HepG2 (cell line): Measurements from ENCODE around the gene DNAJB11. TPM values are rescaled to one million over a fixed set of nuclear protein-coding genes. Genes with fewer than 3 reads are reported as not detected.

Source experiments
- ATAC-seq: fragments of 200-7000 bp; cut with Tn5 transposase; 3 replicates; pipeline ENCODE4 v1.9.1; 2020; ENCODE audit warnings: mild to moderate bottlenecking, moderate library complexity
- BruUV-seq: library from RNA; stranded (reverse); fragments of 400-500 nt; replicated peaks from 2 replicates; lab custom pipeline; 2021; lab: Mats Ljungman, UMichigan
- CTCF ChIA-PET: fragments of 300-600 bp; formaldehyde crosslinking; extraction: SDS; loops from one replicate; lab custom pipeline; 2021; ENCODE audit warnings: low total read pairs, inconsistent platforms, low intra/inter-chr PET ratio; lab: Yijun Ruan, JAX
- POLR2A ChIA-PET: fragments of 350-600 bp; sonication (Branson Sonifier 250); formaldehyde crosslinking; loops from one replicate; lab custom pipeline; 2020; ENCODE audit warnings: antibody characterized with exemption, inconsistent platforms; lab: Yijun Ruan, JAX
- DNase-seq: peaks from one replicate; pipeline ENCODE4 v3.0.0-alpha.2; 2015; ENCODE audit warnings: low spot score
- FAIRE-seq: peaks from 3 replicates; lab custom pipeline; 2011; peaks lifted over from hg19 to GRCh38; lab: Jason Lieb, UNC
- H2AFZ ChIP-seq: one replicate; pipeline ENCODE4 v1.6.1; 2011; ENCODE audit warnings: low read length, inconsistent platforms
- H3K27ac ChIP-seq: fragments of 300-600 bp; 3 replicates; pipeline ENCODE4 v1.8.0; 2011; ENCODE audit warnings: mixed run types, mild to moderate bottlenecking, mixed read lengths, low read length, inconsistent platforms; ENCODE audit not compliant: insufficient read depth; ENCODE audit errors: extremely low read length
- H3K27me3 ChIP-seq, 2 experiments: fragments of 200-600 bp in 1 of 2; 2 replicates in 1 of 2; 3 replicates in 1 of 2; pipeline versions ENCODE4 v1.6.0 to v1.8.0; 2011; ENCODE audit warnings: low read length in 2 of 2, mild to moderate bottlenecking in 2 of 2, moderate library complexity in 2 of 2, inconsistent platforms in 1 of 2; ENCODE audit not compliant: insufficient read depth in 2 of 2, control insufficient read depth in 1 of 2
- H3K36me3 ChIP-seq, 2 experiments: fragments of 200-600 bp in 1 of 2; replicated peaks in 1 of 2; 2 replicates in 1 of 2; 3 replicates in 1 of 2; pipeline versions ENCODE4 v1.5.1 to v1.8.0; 2011; ENCODE audit warnings: low read length in 2 of 2, inconsistent platforms in 1 of 2; ENCODE audit not compliant: insufficient read depth in 2 of 2, control insufficient read depth in 1 of 2
- H3K4me1 ChIP-seq: 2 replicates; pipeline ENCODE4 v1.5.1; 2012; ENCODE audit warnings: low read length, inconsistent platforms; ENCODE audit not compliant: insufficient read depth
- H3K4me2 ChIP-seq: 2 replicates; pipeline ENCODE4 v1.6.0; 2011; ENCODE audit warnings: low read depth, low read length, inconsistent platforms
- H3K4me3 ChIP-seq, 3 experiments: fragments of 200-600 bp in 1 of 3; sonication (generic), shearing (Covaris generic) in 1 of 3; replicated peaks in 1 of 3; 2 replicates each; pipeline ENCODE4 v1.5.1; 2011 to 2016; ENCODE audit warnings: low read length in 3 of 3, inconsistent platforms in 2 of 3, low read depth in 2 of 3, mild to moderate bottlenecking in 2 of 3, control low read depth in 1 of 3, mixed read lengths in 1 of 3; ENCODE audit not compliant: insufficient read depth in 1 of 3
- H3K79me2 ChIP-seq: one replicate; pipeline ENCODE4 v1.6.1; 2011; ENCODE audit warnings: low read length, inconsistent platforms; ENCODE audit not compliant: insufficient read depth
- H3K9ac ChIP-seq: 2 replicates; pipeline ENCODE4 v1.6.0; 2011; ENCODE audit warnings: mild to moderate bottlenecking, low read depth, low read length, inconsistent platforms; ENCODE audit not compliant: insufficient read depth
- H3K9me3 ChIP-seq: 2 replicates; pipeline ENCODE4 v1.5.1; 2012; ENCODE audit warnings: mild to moderate bottlenecking, low read length
- H4K20me1 ChIP-seq: 2 replicates; pipeline ENCODE4 v1.6.0; 2011; ENCODE audit warnings: inconsistent platforms, mild to moderate bottlenecking, low read length, moderate library complexity; ENCODE audit not compliant: insufficient read depth
- CCDC6 ChIP-seq: sonication (generic); formaldehyde crosslinking; IDR thresholded peaks from 2 replicates; pipeline ENCODE4 v1.8.1; 2022; ENCODE audit warnings: mild to moderate bottlenecking, missing genetic modification reagents, moderate library complexity
- CREB1 ChIP-seq, 2 experiments: fragments of 450-650 bp in 1 of 2; IDR thresholded peaks; 2 replicates each; pipeline ENCODE4 v1.6.1; 2016 to 2017; ENCODE audit warnings: control low read depth in 1 of 2, mild to moderate bottlenecking in 1 of 2, missing compliant biosample characterization in 1 of 2, missing genetic modification characterization in 1 of 2
- DNMT1 ChIP-seq: sonication (generic); formaldehyde crosslinking; IDR thresholded peaks from 2 replicates; pipeline ENCODE4 v1.5.1; 2020; ENCODE audit warnings: mild to moderate bottlenecking, missing genetic modification reagents
- IKZF4 ChIP-seq: sonication (generic); formaldehyde crosslinking; IDR thresholded peaks from 2 replicates; pipeline ENCODE4 v1.5.1; 2020; ENCODE audit warnings: borderline replicate concordance, mild to moderate bottlenecking, low read depth, missing genetic modification reagents; ENCODE audit errors: not compliant biosample characterization
- RORA ChIP-seq: sonication (generic); formaldehyde crosslinking; IDR thresholded peaks from 2 replicates; pipeline ENCODE4 v1.5.0; 2020; ENCODE audit warnings: mild to moderate bottlenecking, missing genetic modification reagents, moderate library complexity
- SALL1 ChIP-seq: sonication (generic); formaldehyde crosslinking; IDR thresholded peaks from 2 replicates; pipeline ENCODE4 v1.8.0; 2022; ENCODE audit warnings: mild to moderate bottlenecking, missing genetic modification reagents
- SNAI1 ChIP-seq: sonication (generic); formaldehyde crosslinking; IDR thresholded peaks from 2 replicates; pipeline ENCODE4 v1.5.0; 2020; ENCODE audit warnings: mild to moderate bottlenecking, missing genetic modification reagents, borderline replicate concordance
- TCF12 ChIP-seq, 2 experiments: fragments of 450-650 bp in 1 of 2; sonication (generic) in 1 of 2; formaldehyde crosslinking in 1 of 2; IDR thresholded peaks; 2 replicates each; pipeline versions ENCODE4 v1.6.1 to v1.8.0; 2017 to 2022; ENCODE audit warnings: antibody characterized with exemption in 1 of 2, mild to moderate bottlenecking in 1 of 2, missing genetic modification reagents in 1 of 2, moderate library complexity in 1 of 2
- ZFX ChIP-seq: sonication (generic); formaldehyde crosslinking; IDR thresholded peaks from 2 replicates; pipeline ENCODE4 v1.4.0; 2020; ENCODE audit warnings: mild to moderate bottlenecking, low read depth, missing genetic modification reagents, moderate library complexity
- ZNF260 ChIP-seq: sonication (generic); formaldehyde crosslinking; IDR thresholded peaks from 2 replicates; pipeline ENCODE4 v1.4.0; 2020; ENCODE audit warnings: missing genetic modification reagents, low read depth, mild to moderate bottlenecking, borderline replicate concordance
- ZNF335 ChIP-seq: sonication (generic); formaldehyde crosslinking; IDR thresholded peaks from 2 replicates; pipeline ENCODE4 v1.4.0; 2020; ENCODE audit warnings: missing genetic modification reagents
- ZNF430 ChIP-seq: sonication (generic); formaldehyde crosslinking; IDR thresholded peaks from 2 replicates; pipeline ENCODE4 v1.9.0; 2021; ENCODE audit warnings: mild to moderate bottlenecking, missing genetic modification reagents
- ZNF660 ChIP-seq: sonication (generic); formaldehyde crosslinking; IDR thresholded peaks from 2 replicates; pipeline ENCODE4 v1.5.1; 2020; ENCODE audit warnings: mild to moderate bottlenecking, low read depth, missing genetic modification reagents, borderline replicate concordance
- ZNF709 ChIP-seq: sonication (generic); formaldehyde crosslinking; IDR thresholded peaks from 2 replicates; pipeline ENCODE4 v1.5.0; 2020; ENCODE audit warnings: mild to moderate bottlenecking, missing genetic modification reagents
- ZNF878 ChIP-seq: sonication (generic); formaldehyde crosslinking; IDR thresholded peaks from 2 replicates; pipeline ENCODE4 v1.8.1; 2023; ENCODE audit warnings: mild to moderate bottlenecking, missing genetic modification reagents, moderate library complexity
- WGBS: methylation state at CpG from one replicate; pipeline ENCODE4 v1.1.6; 2017; ENCODE audit warnings: low lambda C conversion rate; 5-methylcytosine and 5-hydroxymethylcytosine counted together
- in situ Hi-C: cut with HindIII; loops from 2 replicates; pipeline ENCODE4 v1.10.0; 2017; ENCODE audit warnings: low pct_unique_long_range_greater_than_20kb; ENCODE audit not compliant: extremely low pct_ligation_motif_present
- intact Hi-C: fragments of 100-400 bp; cut with micrococcal nuclease; formaldehyde crosslinking; loops from one replicate; pipeline ENCODE4 v1.10.0; 2022; ENCODE audit not compliant: unreplicated experiment
- polyA plus RNA-seq, 8 experiments: library from polyadenylated mRNA; depleted of rRNA in 3 of 8; stranded (reverse) in 7 of 8; unstranded in 1 of 8; fragments of >200 nt; fragmentation: Illumina TruSeq in 4 of 8; extraction: Trizol in 4 of 8; gene quantifications; 2 replicates each; pipeline versions ENCODE4 v1.2.1 to v1.2.3, GENCODE V29; 2011 to 2016; ENCODE audit warnings: low read depth in 4 of 8, missing spikeins in 1 of 8, mixed read lengths in 1 of 8; ENCODE audit not compliant: insufficient read depth in 1 of 8
- total RNA-seq, 5 experiments: library from RNA; depleted of rRNA; stranded (reverse); fragments of >200 nt; fragmentation: Illumina TruSeq; extraction: Trizol; gene quantifications; 2 replicates each; pipeline ENCODE4 v1.2.3, GENCODE V29; 2016; ENCODE audit warnings: low read depth in 1 of 5
- TF ChIP-seq, protein P1 (sequence below): sonication (generic); formaldehyde crosslinking; IDR thresholded peaks from 2 replicates; pipeline ENCODE4 v1.5.0; 2020; ENCODE audit warnings: mild to moderate bottlenecking, missing genetic modification reagents, moderate library complexity
- TF ChIP-seq, protein P2 (sequence below): sonication (generic); formaldehyde crosslinking; IDR thresholded peaks from 2 replicates; pipeline ENCODE4 v1.4.0; 2020; ENCODE audit warnings: missing genetic modification reagents

The DNAJB11 gene
- total and polyA plus RNA-seq, 2 of the 13 experiments (the other 11 are each of a cell fraction or from before 2014, with no cell fraction given): 41.0 to 132 TPM

GRCh38 chr3:186598794-186599141 lies 28.2 kb downstream of the DNAJB11 start:
- peak overlapping the region; percentile 77 for H3K9ac ChIP-seq
- no peak overlapping the region for H2AFZ ChIP-seq
- in situ Hi-C loops (no loop called here), intact Hi-C loops (loop anchor here (1.0 to 2.0 kb wide), 2 partner anchors 8 to 14 kb away; partner anchors contain the start of gene AHSG)
- peaks cover 96% of the 10 kb centered on the region for H3K4me1 ChIP-seq
- FAIRE-seq: no peak
- CTCF ChIA-PET: no interaction called here
- POLR2A ChIA-PET: interaction anchor here (0.8 to 27.1 kb wide), 7 partner anchors 5 to 626 kb away, joined by 3 to 854 read pairs (median 10); partner anchors contain the start of genes AHSG, DNAJB11, EIF4A2 and TBCCD1
- H3K27me3 ChIP-seq: no peaks in the 10 kb centered on the region
- DNase-seq: no peak
- H3K36me3 ChIP-seq: no peaks in the 10 kb centered on the region
- H3K9me3 ChIP-seq: no peaks in the 10 kb centered on the region
- H3K27ac ChIP-seq: peak overlapping the region; percentile 95
- BruUV-seq: TSS peak; percentile 92
- no peak for ATAC-seq
- peak overlapping the region in 2 of 3 experiments; percentile 11 to 63; a peak in 4 of 6 replicates for H3K4me3 ChIP-seq
- H3K4me2 ChIP-seq: peak overlapping the region; percentile 88
- no peaks in the 10 kb centered on the region for H4K20me1 ChIP-seq
- H3K79me2 ChIP-seq: peaks cover 4% of the 10 kb centered on the region
- 2% methylated on average over 4 of the region's 4 CpGs for WGBS
- no peak for TF ChIP-seq IKZF4 (CRISPR knock-in tag)
- TF ChIP-seq DNMT1: 0 out of 2 replicates have a peak, but pooled peaks have one; percentile 43
- TF ChIP-seq ZNF335: 0 out of 2 replicates have a peak, but pooled peaks have one; percentile 29
- no peak for TF ChIP-seq ZNF260 (CRISPR knock-in tag)
- TF ChIP-seq, protein P1, sequence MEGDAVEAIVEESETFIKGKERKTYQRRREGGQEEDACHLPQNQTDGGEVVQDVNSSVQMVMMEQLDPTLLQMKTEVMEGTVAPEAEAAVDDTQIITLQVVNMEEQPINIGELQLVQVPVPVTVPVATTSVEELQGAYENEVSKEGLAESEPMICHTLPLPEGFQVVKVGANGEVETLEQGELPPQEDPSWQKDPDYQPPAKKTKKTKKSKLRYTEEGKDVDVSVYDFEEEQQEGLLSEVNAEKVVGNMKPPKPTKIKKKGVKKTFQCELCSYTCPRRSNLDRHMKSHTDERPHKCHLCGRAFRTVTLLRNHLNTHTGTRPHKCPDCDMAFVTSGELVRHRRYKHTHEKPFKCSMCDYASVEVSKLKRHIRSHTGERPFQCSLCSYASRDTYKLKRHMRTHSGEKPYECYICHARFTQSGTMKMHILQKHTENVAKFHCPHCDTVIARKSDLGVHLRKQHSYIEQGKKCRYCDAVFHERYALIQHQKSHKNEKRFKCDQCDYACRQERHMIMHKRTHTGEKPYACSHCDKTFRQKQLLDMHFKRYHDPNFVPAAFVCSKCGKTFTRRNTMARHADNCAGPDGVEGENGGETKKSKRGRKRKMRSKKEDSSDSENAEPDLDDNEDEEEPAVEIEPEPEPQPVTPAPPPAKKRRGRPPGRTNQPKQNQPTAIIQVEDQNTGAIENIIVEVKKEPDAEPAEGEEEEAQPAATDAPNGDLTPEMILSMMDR: peak; percentile 59
- no peak for TF ChIP-seq CREB1 (IDR thresholded peaks at IDR 0.05)
- TF ChIP-seq CREB1 (CRISPR knock-in tag; IDR thresholded peaks at IDR 0.05): no peak
- 0 out of 2 replicates have a peak, but pooled peaks have one; percentile 10 for TF ChIP-seq ZNF709 (CRISPR knock-in tag)
- no peak for TF ChIP-seq RORA
- TF ChIP-seq CCDC6 (CRISPR knock-in tag): no peak
- 0 out of 2 replicates have a peak, but pooled peaks have one; percentile 28 for TF ChIP-seq SNAI1 (CRISPR knock-in tag)
- TF ChIP-seq ZNF660 (CRISPR knock-in tag): no peak
- peak; percentile 29 for TF ChIP-seq ZFX
- no peak for TF ChIP-seq ZNF430 (CRISPR knock-in tag)
- 0 out of 2 replicates have a peak, but pooled peaks have one; percentile 4 for TF ChIP-seq ZNF878 (CRISPR knock-in tag)
- no peak for TF ChIP-seq TCF12 (IDR thresholded peaks at IDR 0.05)
- TF ChIP-seq TCF12 (CRISPR knock-in tag; IDR thresholded peaks at IDR 0.05): peak; percentile 22; the same call in 1 of the 2 replicates
- TF ChIP-seq, protein P2, sequence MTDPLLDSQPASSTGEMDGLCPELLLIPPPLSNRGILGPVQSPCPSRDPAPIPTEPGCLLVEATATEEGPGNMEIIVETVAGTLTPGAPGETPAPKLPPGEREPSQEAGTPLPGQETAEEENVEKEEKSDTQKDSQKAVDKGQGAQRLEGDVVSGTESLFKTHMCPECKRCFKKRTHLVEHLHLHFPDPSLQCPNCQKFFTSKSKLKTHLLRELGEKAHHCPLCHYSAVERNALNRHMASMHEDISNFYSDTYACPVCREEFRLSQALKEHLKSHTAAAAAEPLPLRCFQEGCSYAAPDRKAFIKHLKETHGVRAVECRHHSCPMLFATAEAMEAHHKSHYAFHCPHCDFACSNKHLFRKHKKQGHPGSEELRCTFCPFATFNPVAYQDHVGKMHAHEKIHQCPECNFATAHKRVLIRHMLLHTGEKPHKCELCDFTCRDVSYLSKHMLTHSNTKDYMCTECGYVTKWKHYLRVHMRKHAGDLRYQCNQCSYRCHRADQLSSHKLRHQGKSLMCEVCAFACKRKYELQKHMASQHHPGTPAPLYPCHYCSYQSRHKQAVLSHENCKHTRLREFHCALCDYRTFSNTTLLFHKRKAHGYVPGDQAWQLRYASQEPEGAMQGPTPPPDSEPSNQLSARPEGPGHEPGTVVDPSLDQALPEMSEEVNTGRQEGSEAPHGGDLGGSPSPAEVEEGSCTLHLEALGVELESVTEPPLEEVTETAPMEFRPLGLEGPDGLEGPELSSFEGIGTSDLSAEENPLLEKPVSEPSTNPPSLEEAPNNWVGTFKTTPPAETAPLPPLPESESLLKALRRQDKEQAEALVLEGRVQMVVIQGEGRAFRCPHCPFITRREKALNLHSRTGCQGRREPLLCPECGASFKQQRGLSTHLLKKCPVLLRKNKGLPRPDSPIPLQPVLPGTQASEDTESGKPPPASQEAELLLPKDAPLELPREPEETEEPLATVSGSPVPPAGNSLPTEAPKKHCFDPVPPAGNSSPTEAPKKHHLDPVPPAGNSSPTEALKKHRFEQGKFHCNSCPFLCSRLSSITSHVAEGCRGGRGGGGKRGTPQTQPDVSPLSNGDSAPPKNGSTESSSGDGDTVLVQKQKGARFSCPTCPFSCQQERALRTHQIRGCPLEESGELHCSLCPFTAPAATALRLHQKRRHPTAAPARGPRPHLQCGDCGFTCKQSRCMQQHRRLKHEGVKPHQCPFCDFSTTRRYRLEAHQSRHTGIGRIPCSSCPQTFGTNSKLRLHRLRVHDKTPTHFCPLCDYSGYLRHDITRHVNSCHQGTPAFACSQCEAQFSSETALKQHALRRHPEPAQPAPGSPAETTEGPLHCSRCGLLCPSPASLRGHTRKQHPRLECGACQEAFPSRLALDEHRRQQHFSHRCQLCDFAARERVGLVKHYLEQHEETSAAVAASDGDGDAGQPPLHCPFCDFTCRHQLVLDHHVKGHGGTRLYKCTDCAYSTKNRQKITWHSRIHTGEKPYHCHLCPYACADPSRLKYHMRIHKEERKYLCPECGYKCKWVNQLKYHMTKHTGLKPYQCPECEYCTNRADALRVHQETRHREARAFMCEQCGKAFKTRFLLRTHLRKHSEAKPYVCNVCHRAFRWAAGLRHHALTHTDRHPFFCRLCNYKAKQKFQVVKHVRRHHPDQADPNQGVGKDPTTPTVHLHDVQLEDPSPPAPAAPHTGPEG: no peak
- no peak for TF ChIP-seq SALL1
